HFFc6 (cell line): ENCODE measurements around the gene PRMT5. TPM values are rescaled to one million over a fixed set of nuclear protein-coding genes. Genes with fewer than 3 reads are reported as not detected.

ENCODE experiments used
- DNase-seq: peaks from one replicate; pipeline ENCODE4 v3.0.0-alpha.2; 2018
- H3K27ac Mint-ChIP-seq: 2 replicates; pipeline ENCODE4 v1.8.0; 2020; ENCODE audit warnings: mild to moderate bottlenecking, mixed read lengths
- H3K27me3 Mint-ChIP-seq: 2 replicates; pipeline ENCODE4 v1.8.0; 2021; ENCODE audit warnings: mild to moderate bottlenecking, moderate library complexity, mixed read lengths; ENCODE audit not compliant: insufficient read depth
- H3K36me3 Mint-ChIP-seq: 2 replicates; pipeline ENCODE4 v1.8.0; 2021; ENCODE audit warnings: low read depth, mixed read lengths
- H3K4me1 Mint-ChIP-seq: 2 replicates; pipeline ENCODE4 v1.8.0; 2020; ENCODE audit warnings: low read depth, mixed read lengths
- H3K4me3 Mint-ChIP-seq: 2 replicates; pipeline ENCODE4 v1.8.0; 2020; ENCODE audit warnings: mild to moderate bottlenecking, moderate library complexity, mixed read lengths
- H3K9me3 Mint-ChIP-seq: 2 replicates; pipeline ENCODE4 v1.8.0; 2020; ENCODE audit warnings: mild to moderate bottlenecking, mixed read lengths
- CTCF ChIP-seq: fragments of 200-600 bp; sonication (generic); IDR thresholded peaks from 2 replicates; pipeline ENCODE4 v1.5.0; 2021; ENCODE audit warnings: antibody characterized with exemption, mild to moderate bottlenecking
- total RNA-seq, 6 experiments: library from RNA; stranded (reverse); fragmentation: NEBNext Ultra II Directional; extraction: Animal tissue kit (Norgen Biotek cat#: 25700); gene quantifications; 2 replicates in 1 of 6; 3 replicates in 5 of 6; pipeline ENCODE4 v1.2.3, GENCODE V29; 2021

PRMT5 gene
- total RNA-seq, 6 experiments from 2014 or later = 102 to 125 (median 110) TPM

DNA sequence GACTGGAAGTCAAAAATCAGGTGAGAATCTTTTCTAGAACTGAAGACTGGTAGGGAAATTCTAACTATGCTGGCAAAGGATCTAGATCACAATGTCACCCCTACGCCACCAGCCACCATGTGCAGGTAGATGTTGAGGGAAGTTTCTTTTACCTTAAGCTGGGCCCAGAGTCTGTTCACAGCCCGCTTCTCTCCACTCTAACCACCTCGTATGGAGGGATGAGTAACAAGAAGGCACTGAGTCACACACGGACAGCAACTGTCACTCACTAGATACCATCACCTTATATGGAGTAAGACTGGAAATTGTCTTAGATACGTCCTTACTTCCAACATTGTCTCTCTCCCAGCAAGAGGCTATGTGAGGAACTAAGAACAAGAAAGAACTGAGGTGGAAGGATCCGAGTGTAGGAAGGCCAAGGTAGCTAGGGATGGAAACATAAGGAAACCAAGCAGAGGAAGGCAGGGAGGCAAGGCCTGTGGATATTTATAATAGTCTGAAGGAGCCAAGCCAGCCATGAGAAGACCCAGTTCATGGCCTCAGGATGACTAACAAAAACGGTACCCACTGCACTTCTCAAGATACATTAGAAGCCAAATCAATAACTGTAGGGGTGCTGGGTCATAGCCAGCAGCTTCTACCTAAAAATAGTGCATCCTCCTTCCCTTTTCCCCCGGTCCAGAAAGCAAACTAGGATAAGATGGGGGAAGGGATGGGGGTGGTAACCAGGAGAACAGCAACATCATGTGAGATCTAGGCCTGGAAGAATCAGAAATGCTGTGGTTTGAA lies 30.7 kb downstream of the PRMT5 start:
- no peaks in the 10 kb centered on the region for H3K9me3 Mint-ChIP-seq
- peak overlapping the region; percentile 89 for H3K27ac Mint-ChIP-seq
- DNase-seq = peak; percentile 83
- 0 out of 2 replicates have a peak, but pooled peaks cover 8% of the 10 kb centered on the region for H3K36me3 Mint-ChIP-seq
- peaks cover 35% of the 10 kb centered on the region for H3K4me1 Mint-ChIP-seq
- no peak for TF ChIP-seq CTCF
- peak overlapping the region; percentile 62 for H3K4me3 Mint-ChIP-seq
- no peaks in the 10 kb centered on the region for H3K27me3 Mint-ChIP-seq

DNA sequence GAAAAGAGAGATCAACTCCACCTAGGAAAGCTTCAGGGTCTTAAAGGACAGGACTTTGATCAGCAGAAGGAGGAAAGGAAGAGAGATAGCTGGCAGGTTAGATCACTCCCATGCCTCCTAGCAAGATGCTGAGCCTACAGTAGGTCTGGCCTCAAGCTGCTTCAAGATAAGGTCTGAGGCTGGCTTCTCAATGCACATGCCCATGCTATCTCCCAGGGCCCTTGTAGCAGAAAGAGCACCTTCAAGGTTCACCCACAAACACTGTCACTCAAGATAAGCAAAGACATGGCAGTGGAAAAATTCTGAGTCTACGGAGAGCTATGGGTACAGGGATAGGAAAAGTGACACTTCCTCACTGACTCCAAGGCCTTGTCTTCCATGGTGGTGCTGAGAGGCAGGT lies 31.8 kb downstream of the PRMT5 start:
- peak overlapping the region; percentile 89 for H3K27ac Mint-ChIP-seq
- 0 out of 2 replicates have a peak, but pooled peaks cover 7% of the 10 kb centered on the region for H3K36me3 Mint-ChIP-seq
- no peak for TF ChIP-seq CTCF
- DNase-seq = no peak
- no peaks in the 10 kb centered on the region for H3K9me3 Mint-ChIP-seq
- no peak overlapping the region for H3K4me3 Mint-ChIP-seq
- peaks cover 35% of the 10 kb centered on the region for H3K4me1 Mint-ChIP-seq
- H3K27me3 Mint-ChIP-seq = no peaks in the 10 kb centered on the region

GRCh38 chr14:22896760-22897159 lies 32.4 kb downstream of the PRMT5 start:
- Mint-ChIP-seq H3K36me3 (0 out of 2 replicates have a peak, but pooled peaks cover 7% of the 10 kb centered on the region), H3K27me3 (no peaks in the 10 kb centered on the region), H3K4me1 (peaks cover 35% of the 10 kb centered on the region), H3K4me3 (no peak overlapping the region), H3K9me3 (no peaks in the 10 kb centered on the region), H3K27ac (no peak overlapping the region)
- no peak for DNase-seq
- TF ChIP-seq CTCF = no peak

DNA sequence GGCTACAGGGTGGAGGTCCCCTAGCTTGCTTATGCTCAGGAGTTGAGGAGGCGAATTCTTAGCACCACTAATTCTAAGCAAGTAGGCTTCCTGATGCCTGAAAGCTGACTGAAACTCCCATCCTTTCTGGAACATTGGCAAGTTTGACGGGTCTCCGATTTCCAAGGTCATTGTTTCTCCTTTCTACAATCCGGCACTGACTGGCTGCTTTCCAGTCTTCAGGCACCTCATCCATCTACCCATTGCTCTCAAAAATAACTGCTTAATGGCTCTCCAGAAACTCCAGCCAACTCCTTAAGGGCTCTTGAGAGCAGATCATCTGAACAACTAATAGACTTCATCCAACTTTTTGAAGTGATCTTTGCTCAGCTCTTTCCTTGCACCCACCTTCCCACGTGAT lies 32.8 kb downstream of the PRMT5 start:
- DNase-seq = no peak
- 0 out of 2 replicates have a peak, but pooled peaks cover 4% of the 10 kb centered on the region for H3K36me3 Mint-ChIP-seq
- no peak overlapping the region for H3K4me3 Mint-ChIP-seq
- H3K27ac Mint-ChIP-seq = no peak overlapping the region
- no peaks in the 10 kb centered on the region for H3K9me3 Mint-ChIP-seq
- peaks cover 35% of the 10 kb centered on the region for H3K4me1 Mint-ChIP-seq
- no peak for TF ChIP-seq CTCF
- H3K27me3 Mint-ChIP-seq = no peaks in the 10 kb centered on the region

DNA sequence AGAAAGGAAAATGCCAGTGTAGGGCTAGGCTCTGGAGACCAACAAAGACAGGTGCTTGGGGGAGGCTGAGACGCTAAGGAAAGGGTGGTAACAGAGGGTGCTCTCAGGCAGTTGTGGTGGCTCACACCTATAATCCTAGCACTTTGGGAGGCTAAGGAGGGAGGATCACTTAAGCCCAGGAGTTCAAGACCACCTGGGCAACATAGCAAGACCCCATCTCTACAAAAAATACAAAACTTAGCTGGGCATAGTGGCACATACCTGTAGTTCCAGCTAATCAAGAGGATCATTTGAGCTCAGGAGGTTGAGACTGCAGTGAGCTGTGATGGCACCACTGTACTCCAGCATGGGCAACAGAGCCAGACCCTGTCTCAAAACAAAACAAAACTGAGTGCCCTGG lies 33.8 kb downstream of the PRMT5 start:
- Mint-ChIP-seq H3K9me3 (no peaks in the 10 kb centered on the region), H3K36me3 (no peaks in the 10 kb centered on the region), H3K4me1 (peaks cover 34% of the 10 kb centered on the region), H3K27ac (no peak overlapping the region), H3K27me3 (no peaks in the 10 kb centered on the region), H3K4me3 (no peak overlapping the region)
- no peak for TF ChIP-seq CTCF
- no peak for DNase-seq
